H4 (cell line): ENCODE results near the gene CACTIN. TPM values are rescaled to one million over a fixed set of nuclear protein-coding genes. Genes with fewer than 3 reads are reported as not detected.

Source experiments
- DNase-seq: peaks from one replicate; pipeline ENCODE4 v3.0.0-alpha.2; 2015; ENCODE audit warnings: low spot score
- total RNA-seq: library from RNA; depleted of rRNA; stranded (reverse); fragments of >200 nt; shearing (Covaris generic); gene quantifications from 2 replicates; pipeline ENCODE4 v1.2.3, GENCODE V29; 2014

Gene CACTIN
- total RNA-seq, 1 experiment from 2014 or later, result 13.9 TPM

GRCh38 chr19:3646336-3647092 is 19.9 kb upstream of the CACTIN start:
- DNase-seq, result no peak

GRCh38 chr19:3645726-3646125 is 19.1 kb upstream of the CACTIN start:
- no peak for DNase-seq

GRCh38 chr19:3645067-3645396 is 18.4 kb upstream of the CACTIN start:
- no peak for DNase-seq

- no peak for DNase-seq
Measured at GRCh38 chr19:3644351-3645066, 17.9 kb upstream of the CACTIN start.

- DNase-seq, result no peak
Measured at GRCh38 chr19:3643674-3644313, 17.2 kb upstream of the CACTIN start.

- no peak for DNase-seq
Measured at GRCh38 chr19:3642987-3643673, 16.5 kb upstream of the CACTIN start.

GRCh38 chr19:3642296-3642695 is 15.7 kb upstream of the CACTIN start:
- no peak for DNase-seq

GRCh38 chr19:3641515-3642269 is 15.1 kb upstream of the CACTIN start:
- DNase-seq, result no peak

GRCh38 chr19:3639479-3639878 is 12.9 kb upstream of the CACTIN start:
- no peak for DNase-seq

- DNase-seq, result no peak
Measured at GRCh38 chr19:3638208-3639193, 11.9 kb upstream of the CACTIN start.

GRCh38 chr19:3637621-3638020 is 11.0 kb upstream of the CACTIN start:
- no peak for DNase-seq

- no peak for DNase-seq
Measured at GRCh38 chr19:3636962-3637361, 10.4 kb upstream of the CACTIN start.

- DNase-seq, result no peak
Measured at GRCh38 chr19:3636506-3636905, 9.9 kb upstream of the CACTIN start.

GRCh38 chr19:3634496-3635045 is 8.0 kb upstream of the CACTIN start:
- DNase-seq, result no peak

- no peak for DNase-seq
Measured at GRCh38 chr19:3633559-3633988, 7.0 kb upstream of the CACTIN start.

GRCh38 chr19:3632739-3633558 is 6.4 kb upstream of the CACTIN start:
- no peak for DNase-seq

- DNase-seq, result no peak
Measured at GRCh38 chr19:3632098-3632497, 5.5 kb upstream of the CACTIN start.

GRCh38 chr19:3631053-3631861 is 4.7 kb upstream of the CACTIN start:
- no peak for DNase-seq
